ENCODE measurements around the gene CCDC106. TPM values are rescaled to one million over a fixed set of nuclear protein-coding genes. Genes with fewer than 3 reads are reported as not detected.
A peak's percentile ranks its signal among the peaks of the same experiment; 100 is the strongest.

The CCDC106 gene
- total and polyA plus RNA-seq, 2 experiments from 2014 or later: 12.0 to 15.2 TPM

- in situ Hi-C loops (cut with MboI): no loop called here
- H3F3A ChIP-seq (ENCODE audit: insufficient read depth): peaks cover 11% of the 10 kb centered on the region
- H3K9me2 ChIP-seq (ENCODE audit: insufficient read depth): no peaks in the 10 kb centered on the region
- no peak for DNase-seq
- peak overlapping the region; percentile 91 for H3K9ac ChIP-seq
- H4K20me1 ChIP-seq (ENCODE audit: insufficient read depth): peaks cover 4% of the 10 kb centered on the region; the same call in 1 of the 2 replicates
- peak overlapping the region; percentile 80 for H3K27ac ChIP-seq
- TF ChIP-seq EZH2 (IDR thresholded peaks at IDR 0.05; ENCODE audit: insufficient read depth, poor library complexity, severe bottlenecking): no peak
- peaks cover 57% of the 10 kb centered on the region for H3K79me2 ChIP-seq (ENCODE audit: insufficient read depth)
- H2AFZ ChIP-seq: no peak overlapping the region
- H3K9me3 ChIP-seq (ENCODE audit: low read depth): no peaks in the 10 kb centered on the region
- H3K4me1 ChIP-seq (ENCODE audit: insufficient read depth): peaks cover 11% of the 10 kb centered on the region
- H3K4me2 ChIP-seq (ENCODE audit: unreplicated experiment): peak overlapping the region; percentile 93
- 22 to 26% methylated on average over 12 of the region's 12 CpGs for WGBS, 2 experiments (ENCODE audit: low coverage in 1 of 2, low lambda C conversion rate in 2 of 2, missing lambda C conversion rate in 2 of 2)
- peak overlapping the region; percentile 88 for H3K4me3 ChIP-seq
- no peaks in the 10 kb centered on the region for H3K27me3 ChIP-seq (replicated peaks; ENCODE audit: insufficient read depth)
- peaks cover 17% of the 10 kb centered on the region; the same call in 1 of the 2 replicates for H3K36me3 ChIP-seq (ENCODE audit: low read depth)
Observed at GRCh38 chr19:55606471-55606787, 41.6 kb upstream of the CCDC106 start.

GRCh38 chr19:55606817-55607216 lies 41.2 kb upstream of the CCDC106 start:
- Histone ChIP-seq H2AFZ (no peak overlapping the region), H3K27ac (peak overlapping the region; percentile 80), H3K4me1 (ENCODE audit: insufficient read depth) (peaks cover 11% of the 10 kb centered on the region), H3K4me2 (ENCODE audit: unreplicated experiment) (peak overlapping the region; percentile 93), H3K79me2 (ENCODE audit: insufficient read depth) (peaks cover 57% of the 10 kb centered on the region), H3K9ac (peak overlapping the region; percentile 91), H3K36me3 (ENCODE audit: low read depth) (peaks cover 17% of the 10 kb centered on the region; the same call in 1 of the 2 replicates), H3F3A (ENCODE audit: insufficient read depth) (peaks cover 11% of the 10 kb centered on the region), H3K9me2 (ENCODE audit: insufficient read depth) (no peaks in the 10 kb centered on the region), H3K9me3 (ENCODE audit: low read depth) (no peaks in the 10 kb centered on the region), H3K4me3 (peak overlapping the region; percentile 88), H4K20me1 (ENCODE audit: insufficient read depth) (peaks cover 4% of the 10 kb centered on the region; the same call in 1 of the 2 replicates), H3K27me3 (replicated peaks; ENCODE audit: insufficient read depth) (no peaks in the 10 kb centered on the region)
- in situ Hi-C loops (cut with MboI): no loop called here
- no peak for TF ChIP-seq EZH2phosphoT487 (IDR thresholded peaks at IDR 0.05; ENCODE audit: insufficient read depth, low read depth)
- TF ChIP-seq EZH2 (IDR thresholded peaks at IDR 0.05; ENCODE audit: insufficient read depth, poor library complexity, severe bottlenecking): no peak
- no peak for DNase-seq
- 61 to 65% methylated on average over 9 of the region's 9 CpGs for WGBS, 2 experiments (ENCODE audit: low coverage in 1 of 2, low lambda C conversion rate in 2 of 2, missing lambda C conversion rate in 2 of 2)

- in situ Hi-C loops (cut with MboI): no loop called here
- no peak for DNase-seq
- H3K4me1 ChIP-seq (ENCODE audit: insufficient read depth): peaks cover 10% of the 10 kb centered on the region
- no peaks in the 10 kb centered on the region for H3K27me3 ChIP-seq (replicated peaks; ENCODE audit: insufficient read depth)
- peaks cover 69% of the 10 kb centered on the region for H3K79me2 ChIP-seq (ENCODE audit: insufficient read depth)
- peaks cover 17% of the 10 kb centered on the region; the same call in 1 of the 2 replicates for H3K36me3 ChIP-seq (ENCODE audit: low read depth)
- TF ChIP-seq EZH2 (IDR thresholded peaks at IDR 0.05; ENCODE audit: insufficient read depth, poor library complexity, severe bottlenecking): no peak
- no peak for TF ChIP-seq EZH2phosphoT487 (IDR thresholded peaks at IDR 0.05; ENCODE audit: insufficient read depth, low read depth)
- WGBS, 2 experiments (ENCODE audit: low coverage in 1 of 2, low lambda C conversion rate in 2 of 2, missing lambda C conversion rate in 2 of 2): 97 to 99% methylated on average over 5 of the region's 5 CpGs
- H3K9me3 ChIP-seq (ENCODE audit: low read depth): no peaks in the 10 kb centered on the region
- no peaks in the 10 kb centered on the region for H3K9me2 ChIP-seq (ENCODE audit: insufficient read depth)
- H3K4me3 ChIP-seq: no peak overlapping the region
- H3F3A ChIP-seq (ENCODE audit: insufficient read depth): peaks cover 6% of the 10 kb centered on the region
- no peak overlapping the region for H3K4me2 ChIP-seq (ENCODE audit: unreplicated experiment)
- no peak overlapping the region for H3K9ac ChIP-seq
- H4K20me1 ChIP-seq (ENCODE audit: insufficient read depth): peaks cover 4% of the 10 kb centered on the region; the same call in 1 of the 2 replicates
- no peak overlapping the region for H2AFZ ChIP-seq
- H3K27ac ChIP-seq: no peak overlapping the region
Observed at GRCh38 chr19:55609326-55609725, 38.7 kb upstream of the CCDC106 start.

- Histone ChIP-seq H3K9me2 (ENCODE audit: insufficient read depth) (no peaks in the 10 kb centered on the region), H4K20me1 (ENCODE audit: insufficient read depth) (peaks cover 4% of the 10 kb centered on the region; the same call in 1 of the 2 replicates), H3K9ac (no peak overlapping the region), H3K36me3 (ENCODE audit: low read depth) (peaks cover 17% of the 10 kb centered on the region; the same call in 1 of the 2 replicates), H3K27ac (no peak overlapping the region), H3F3A (ENCODE audit: insufficient read depth) (no peaks in the 10 kb centered on the region), H2AFZ (no peak overlapping the region), H3K9me3 (ENCODE audit: low read depth) (no peaks in the 10 kb centered on the region), H3K27me3 (replicated peaks; ENCODE audit: insufficient read depth) (no peaks in the 10 kb centered on the region), H3K79me2 (ENCODE audit: insufficient read depth) (peaks cover 67% of the 10 kb centered on the region), H3K4me2 (ENCODE audit: unreplicated experiment) (no peak overlapping the region), H3K4me1 (ENCODE audit: insufficient read depth) (peaks cover 4% of the 10 kb centered on the region; the same call in 1 of the 2 replicates), H3K4me3 (no peak overlapping the region)
- WGBS, 2 experiments (ENCODE audit: low coverage in 1 of 2, low lambda C conversion rate in 2 of 2, missing lambda C conversion rate in 2 of 2): 76 to 81% methylated on average over 15 of the region's 15 CpGs
- TF ChIP-seq EZH2phosphoT487 (IDR thresholded peaks at IDR 0.05; ENCODE audit: insufficient read depth, low read depth): no peak
- no peak for TF ChIP-seq EZH2 (IDR thresholded peaks at IDR 0.05; ENCODE audit: insufficient read depth, poor library complexity, severe bottlenecking)
- in situ Hi-C loops (cut with MboI): no loop called here
- DNase-seq: no peak
Observed at GRCh38 chr19:55611300-55611982, 36.6 kb upstream of the CCDC106 start.

All from GM23248 (cell line).